Measurements from ENCODE around the gene AXIN1.
"Not testable (repeated sequence)": the region's sequence is repeated elsewhere in the genome, so short reads cannot be mapped to it uniquely, and the experiment has no call there.

AXIN1 gene

DNA sequence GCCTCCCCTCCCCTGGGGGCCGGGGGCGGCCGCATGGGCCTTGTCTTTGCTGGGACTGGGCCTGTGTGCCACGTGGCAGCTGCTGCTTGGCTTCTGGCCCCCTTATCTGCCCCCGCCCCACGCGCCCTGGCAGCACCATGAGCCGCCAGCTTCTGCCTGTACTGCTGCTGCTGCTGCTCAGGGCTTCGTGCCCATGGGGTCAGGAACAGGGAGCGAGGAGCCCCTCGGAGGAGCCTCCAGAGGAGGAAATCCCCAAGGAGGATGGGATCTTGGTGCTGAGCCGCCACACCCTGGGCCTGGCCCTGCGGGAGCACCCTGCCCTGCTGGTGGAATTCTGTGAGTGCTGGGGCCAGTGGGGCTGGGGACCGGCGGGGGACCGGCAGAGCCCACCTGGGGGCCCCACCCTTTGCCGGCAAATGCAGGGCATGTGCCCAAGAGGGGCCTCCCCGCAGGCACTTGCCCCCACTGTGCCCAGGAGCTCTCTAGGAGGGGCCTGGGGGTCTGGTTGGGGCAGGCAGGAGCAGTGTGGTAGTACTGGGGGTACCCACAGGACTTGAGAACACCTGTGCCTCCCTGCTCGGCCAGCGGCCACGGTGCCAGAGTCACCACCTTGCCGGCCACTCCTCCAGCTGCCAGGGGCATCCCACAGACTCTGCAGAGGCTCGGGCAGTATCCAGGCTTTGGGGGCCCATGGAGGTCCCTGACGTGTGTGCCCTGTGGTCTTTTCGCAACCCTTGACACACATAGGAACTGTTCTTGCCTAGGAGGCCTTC lies 69.3 kb downstream of the AXIN1 start, which contains the start of gene PDIA2:
TSS of gene PDIA2 (plus strand) at position 132 of the 773 bp plus-strand sequence. CDS start at position 138, 6 bp downstream.
- DNase-seq (ENCODE audit: low spot score): no peak

DNA sequence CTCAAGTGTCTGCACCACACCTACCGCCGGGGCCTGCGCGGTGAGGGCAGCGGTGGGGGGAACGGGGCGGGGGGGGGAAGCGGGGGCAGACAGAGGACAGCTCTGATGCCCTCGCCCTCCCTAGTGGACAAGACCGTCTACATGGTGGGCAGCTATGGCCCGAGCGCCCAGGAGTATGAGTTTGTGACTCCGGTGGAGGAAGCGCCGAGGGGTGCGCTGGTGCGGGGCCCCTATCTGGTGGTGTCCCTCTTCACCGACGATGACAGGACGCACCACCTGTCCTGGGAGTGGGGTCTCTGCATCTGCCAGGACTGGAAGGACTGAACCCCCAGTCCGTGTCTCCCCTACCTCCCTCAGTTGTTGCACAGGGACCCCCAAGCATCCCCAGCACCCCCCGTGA lies 70.0 kb downstream of the AXIN1 start:
- no peak for DNase-seq (ENCODE audit: low spot score)

GRCh38 chr16:281660-282255 lies 70.8 kb downstream of the AXIN1 start:
- no peak for DNase-seq (ENCODE audit: low spot score)

DNA sequence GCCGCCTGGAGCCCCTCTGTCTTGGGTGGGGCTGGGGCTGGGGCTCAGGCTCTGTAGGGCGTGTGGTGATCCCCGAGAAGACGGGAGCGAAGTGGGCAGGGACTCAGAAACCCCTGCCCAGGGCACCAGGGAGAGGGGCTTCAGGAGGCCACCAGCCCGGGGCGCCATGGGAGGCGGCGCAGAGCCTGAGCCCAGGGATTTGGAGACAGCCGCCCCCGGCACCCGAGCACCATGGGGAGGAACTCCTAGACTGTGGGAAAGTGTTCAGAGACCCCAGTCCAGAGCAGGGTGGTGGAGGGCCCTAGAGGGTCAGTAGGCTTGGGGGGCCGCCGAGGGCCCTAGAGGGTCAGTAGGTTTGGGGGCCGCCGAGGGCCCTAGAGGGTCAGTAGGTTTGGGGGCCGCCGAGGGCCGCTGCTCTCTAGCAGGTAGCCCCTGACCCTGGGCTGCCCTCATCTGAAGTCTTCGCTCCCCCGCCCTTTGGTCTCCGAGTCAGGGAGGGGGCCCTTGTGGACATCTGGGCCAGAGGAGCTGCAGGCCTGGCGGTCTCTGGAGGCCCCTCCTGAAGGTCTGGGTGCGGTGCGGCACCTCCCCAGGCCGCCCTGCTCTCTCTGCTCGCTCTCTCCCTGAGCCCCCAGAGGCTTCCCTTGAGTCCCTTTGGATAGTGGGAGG lies 71.4 kb downstream of the AXIN1 start:
- no peak for DNase-seq (ENCODE audit: low spot score)

DNA sequence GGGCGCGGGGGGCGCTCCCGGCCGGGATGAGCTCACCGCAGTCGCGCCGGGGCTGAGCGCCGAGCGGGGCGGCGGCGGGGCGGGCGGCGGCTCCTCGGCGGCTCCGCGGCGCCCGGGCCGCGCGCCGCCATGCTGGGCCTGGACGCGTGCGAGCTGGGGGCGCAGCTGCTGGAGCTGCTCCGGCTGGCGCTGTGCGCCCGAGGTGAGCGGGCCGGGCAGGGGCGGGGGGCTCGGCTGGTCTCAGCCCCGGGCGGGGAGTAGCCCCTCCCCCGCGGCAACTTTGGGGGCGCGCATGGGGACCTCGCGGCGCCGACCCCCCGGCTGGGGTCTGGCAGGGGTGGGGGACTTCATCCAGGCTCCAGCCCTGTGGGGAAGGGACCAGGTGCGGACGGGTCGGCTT lies 72.0 kb downstream of the AXIN1 start, which contains the start of gene ARHGDIG:
TSS of gene ARHGDIG (plus strand) at position 40 of the 400 bp plus-strand sequence. CDS start at position 130, 90 bp downstream.
- no peak for DNase-seq (ENCODE audit: low spot score)

- no peak for DNase-seq (ENCODE audit: low spot score)
These were observed 72.5 kb downstream of the AXIN1 start for GRCh38 chr16:280005-280460.

GRCh38 chr16:279531-279930 lies 73.0 kb downstream of the AXIN1 start:
- no peak for DNase-seq (ENCODE audit: low spot score)

GRCh38 chr16:278863-279366 lies 73.6 kb downstream of the AXIN1 start:
- peak; percentile 56 for DNase-seq (ENCODE audit: low spot score)

- DNase-seq (ENCODE audit: low spot score): peak; percentile 15
These were observed 76.0 kb downstream of the AXIN1 start for GRCh38 chr16:276426-277077.

DNA sequence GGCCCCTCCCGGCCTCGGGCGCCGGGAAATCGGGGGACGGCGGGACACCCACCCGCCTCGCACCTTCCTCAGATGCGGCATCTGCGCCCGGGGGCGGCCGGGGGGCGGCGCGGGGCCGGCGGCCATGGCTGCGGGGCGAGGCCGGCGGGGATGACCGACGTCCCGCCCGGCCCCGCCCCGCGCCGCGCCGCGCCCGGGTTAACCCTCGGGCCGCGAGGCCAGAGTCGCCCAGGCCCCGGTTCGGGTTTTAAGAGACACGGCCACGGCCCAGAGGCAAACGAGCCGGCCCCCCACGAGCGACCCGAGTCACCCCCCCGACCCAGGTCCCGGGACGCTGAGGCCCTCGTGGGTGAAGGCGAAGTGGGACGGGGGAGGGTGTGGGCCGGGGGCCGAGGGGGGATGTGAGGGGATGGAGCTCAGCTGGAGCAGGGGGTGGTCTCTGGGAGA lies 76.7 kb downstream of the AXIN1 start, which contains the start of gene RGS11:
TSS of gene RGS11 (minus strand) at position 159 of the 447 bp plus-strand sequence. CDS start at position 126, 33 bp downstream.
- DNase-seq (ENCODE audit: low spot score): no peak

- no peak for DNase-seq (ENCODE audit: low spot score)
These were observed 77.4 kb downstream of the AXIN1 start for GRCh38 chr16:275041-275641.

GRCh38 chr16:273547-274421 lies 78.7 kb downstream of the AXIN1 start:
- DNase-seq (ENCODE audit: low spot score): no peak

DNA sequence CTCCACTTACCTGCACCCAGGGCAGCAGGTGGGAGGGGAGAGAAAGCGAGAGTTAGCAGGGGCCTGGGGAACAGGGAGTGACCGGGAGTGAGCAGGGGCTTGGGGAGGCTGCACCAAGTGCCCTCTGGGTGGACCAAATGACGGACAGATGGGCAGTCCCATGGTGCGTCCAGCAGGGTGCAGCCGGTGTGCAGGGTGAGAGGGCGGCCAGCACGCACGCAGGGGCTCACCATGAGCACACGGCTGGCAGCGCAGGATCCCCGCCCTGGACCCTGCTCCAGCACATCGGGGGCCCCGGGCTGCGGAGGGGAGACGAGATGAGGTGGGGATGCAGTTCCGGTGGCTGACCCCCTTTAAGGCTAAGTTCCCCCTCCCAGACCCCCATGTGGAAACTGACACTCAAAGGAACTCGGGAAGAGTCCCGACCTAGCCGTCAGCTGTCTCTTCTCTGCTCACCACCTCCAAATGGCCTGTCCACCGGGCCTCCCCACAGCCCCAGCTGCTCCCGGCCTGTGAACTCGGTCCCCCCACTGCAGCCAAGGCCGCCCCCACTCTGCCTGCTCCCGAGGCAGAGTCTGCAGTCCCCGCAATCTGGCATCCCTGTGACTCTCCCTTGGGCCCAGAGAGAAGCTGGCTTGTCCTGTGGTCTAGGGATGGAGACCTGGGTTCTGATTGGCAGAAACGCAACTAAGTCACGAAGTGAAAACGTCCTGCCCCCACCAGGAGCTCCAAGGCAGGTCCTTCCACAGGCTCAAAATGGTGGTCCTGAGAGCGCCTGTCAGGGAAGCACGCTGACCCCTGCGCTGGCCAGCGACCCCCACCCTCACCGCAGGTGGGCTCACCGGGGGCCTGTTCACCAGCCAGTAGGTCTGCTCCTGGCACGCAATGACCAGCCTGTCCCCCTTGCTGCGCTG lies 79.6 kb downstream of the AXIN1 start:
- no peak for DNase-seq (ENCODE audit: low spot score)

DNA sequence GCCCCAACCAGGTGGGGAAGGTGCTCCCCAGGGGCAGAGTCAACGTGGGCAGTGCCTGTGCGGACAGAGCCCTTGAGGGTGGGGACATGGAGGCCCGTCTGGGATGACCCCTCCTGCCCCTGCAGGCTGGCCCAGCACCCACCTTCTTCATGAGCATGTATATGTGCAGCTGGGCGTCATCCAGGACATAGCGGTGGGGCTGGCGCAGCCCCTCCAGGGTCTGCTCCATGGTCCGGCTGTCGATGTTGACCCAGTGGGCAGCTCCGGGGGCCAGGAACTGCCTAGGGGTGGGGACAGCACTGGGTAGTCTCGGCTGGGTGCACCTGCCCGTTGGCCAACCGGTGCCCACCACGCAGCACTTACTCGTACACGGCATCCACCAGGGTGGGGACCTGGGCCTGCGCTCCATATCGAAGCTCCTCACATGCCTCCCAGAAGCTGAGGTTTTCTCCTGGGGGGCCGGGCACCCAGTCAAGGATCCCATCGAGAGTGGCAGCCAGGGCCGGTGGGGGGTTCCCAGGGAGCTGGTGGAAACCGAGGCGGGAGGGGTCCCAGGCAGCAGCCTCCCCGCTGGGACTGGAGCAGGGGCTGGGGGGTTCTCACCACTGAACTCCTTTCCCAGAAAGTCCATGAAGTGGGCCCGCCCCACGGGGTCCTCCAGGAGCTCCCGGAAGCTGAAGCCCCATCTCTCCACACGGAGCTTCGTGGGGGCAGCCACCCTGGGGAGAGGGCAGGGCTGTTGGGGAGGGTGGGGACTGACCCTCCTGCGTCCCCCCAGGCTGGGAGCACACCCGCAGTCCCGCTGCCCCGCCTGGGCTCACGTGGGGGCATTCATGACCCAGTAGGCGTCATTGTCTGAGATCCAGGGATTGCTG lies 81.9 kb downstream of the AXIN1 start:
- no peak for DNase-seq (ENCODE audit: low spot score)

DNA sequence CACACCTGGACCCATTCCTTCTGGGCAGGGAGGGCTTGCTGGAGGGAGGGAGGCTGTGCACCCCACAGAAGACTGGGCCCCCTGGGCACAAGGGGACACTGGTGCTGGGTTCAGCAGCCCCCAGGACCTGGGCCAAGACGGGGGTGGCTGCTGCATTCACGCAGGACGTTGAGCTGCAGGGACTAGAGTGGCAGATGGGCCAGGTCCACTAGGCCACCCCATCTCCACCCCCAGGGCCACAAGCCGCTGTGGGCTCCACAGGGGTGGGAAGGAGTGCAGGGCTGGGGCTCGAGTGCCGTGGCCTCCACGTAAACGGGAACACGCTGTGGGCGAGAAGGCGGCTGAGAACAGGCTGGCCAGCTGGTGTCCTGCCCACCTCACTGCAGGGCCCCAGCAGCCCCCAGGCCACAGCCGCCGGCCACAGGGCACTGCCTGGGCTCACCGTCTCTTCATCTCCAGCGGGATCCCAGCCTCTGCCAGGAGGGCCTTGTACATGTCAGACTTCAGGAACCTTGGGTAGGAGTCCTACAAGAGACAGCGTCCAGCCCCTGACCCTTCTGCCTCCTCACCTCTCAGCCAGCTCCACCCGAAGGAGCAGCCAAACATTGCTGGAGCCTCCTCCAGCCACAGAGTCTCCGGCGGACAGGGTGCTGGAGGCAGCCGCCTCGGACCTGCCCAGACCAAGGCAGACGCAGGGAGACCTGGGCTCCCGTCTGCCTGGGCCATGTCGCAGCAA lies 83.3 kb downstream of the AXIN1 start:
- no peak for DNase-seq (ENCODE audit: low spot score)

GRCh38 chr16:268141-269053 lies 84.1 kb downstream of the AXIN1 start:
- no peak for DNase-seq (ENCODE audit: low spot score)

GRCh38 chr16:267562-267961 lies 85.0 kb downstream of the AXIN1 start:
- DNase-seq (ENCODE audit: low spot score): not testable (repeated sequence)

All from kidney tubule cell (primary cell).